Measurements from ENCODE around the gene FARS2. TPM values are rescaled to one million over a fixed set of nuclear protein-coding genes. Genes with fewer than 3 reads are reported as not detected.

FARS2 gene
- total and polyA plus RNA-seq, 9 of the 15 experiments (the other 6 are each of a cell fraction or from before 2014, with no cell fraction given): 16.5 to 62.2 (median 27.0) TPM

- no peak overlapping the region for H3K4me2 ChIP-seq (ENCODE audit: insufficient read depth, low read length)
- H3K9me1 ChIP-seq (ENCODE audit: control insufficient read depth, insufficient read depth, low read length): no peaks in the 10 kb centered on the region
- no peaks in the 10 kb centered on the region for H3K79me2 ChIP-seq (ENCODE audit: control insufficient read depth, insufficient read depth, low read length)
- intact Hi-C loops (cut with micrococcal nuclease) (no loop called here), in situ Hi-C loops (cut with MboI) (no loop called here)
- no peaks in the 10 kb centered on the region for H3K36me3 ChIP-seq (ENCODE audit: control insufficient read depth, insufficient read depth, low read length)
- ATAC-seq: no peak
- H3K27ac ChIP-seq (ENCODE audit: extremely low read depth, low read depth, low read length): no peak overlapping the region
- H3K27me3 ChIP-seq (ENCODE audit: control insufficient read depth in 2 of 2, insufficient read depth in 2 of 2, low read length in 2 of 2): peaks cover 0 to 7% of the 10 kb centered on the region in 2 experiments; a peak in 1 of 5 replicates
- 8% methylated on average over 2 of the region's 2 CpGs for WGBS (ENCODE audit: insufficient coverage, low coverage, missing lambda C conversion rate)
- no peak overlapping the region for H3K9ac ChIP-seq (ENCODE audit: insufficient read depth in 1 of 2, low read depth in 2 of 2, low read length in 2 of 2)
- ChIA-PET CTCF (ENCODE audit: low intra/inter-chr PET ratio) (no interaction called here), POLR2A (no interaction called here)
- FAIRE-seq: no peak
- H2AFZ ChIP-seq (ENCODE audit: low read depth, low read length): no peak overlapping the region
- no peak for DNase-seq (ENCODE audit: extremely low read depth in 1 of 4, low spot score in 3 of 4)
- H3K4me3 ChIP-seq: no peak overlapping the region
- 0 out of 2 replicates have a peak, but pooled peaks cover 2% of the 10 kb centered on the region for H3K9me3 ChIP-seq (replicated peaks; ENCODE audit: control insufficient read depth, insufficient read depth, low read depth, low read length)
- peaks cover 0 to 10% of the 10 kb centered on the region in 2 experiments; a peak in 2 of 5 replicates for H3K4me1 ChIP-seq (replicated peaks in 1 of 2; ENCODE audit: control insufficient read depth in 2 of 2, insufficient read depth in 2 of 2, low read length in 2 of 2)
- no peaks in the 10 kb centered on the region for H4K20me1 ChIP-seq (replicated peaks; ENCODE audit: control insufficient read depth, insufficient read depth, low read length)
- no TSS peak for BruUV-seq (replicated peaks)
- TF ChIP-seq UBTF (IDR thresholded peaks at IDR 0.05; ENCODE audit: borderline replicate concordance in 1 of 2, low read depth in 2 of 2, low read length in 2 of 2): no peak
- no peak for TF ChIP-seq ESRRB (CRISPR knock-in tag; IDR thresholded peaks at IDR 0.05; ENCODE audit: borderline replicate concordance)
- TF ChIP-seq NRF1 (conservative IDR thresholded peaks at IDR 0.05 in 1 of 2, IDR thresholded peaks at IDR 0.05 in 1 of 2): no peak
- TF ChIP-seq ARID2 (IDR thresholded peaks at IDR 0.05): no peak
- no peak for TF ChIP-seq TAF7 (tag; IDR thresholded peaks at IDR 0.05)
- no peak for TF ChIP-seq CBX1 (IDR thresholded peaks at IDR 0.05; ENCODE audit: low read depth)
- TF ChIP-seq ZNF77 (CRISPR knock-in tag; IDR thresholded peaks at IDR 0.05): no peak
- no peak for TF ChIP-seq ZSCAN29 (IDR thresholded peaks at IDR 0.05)
- TF ChIP-seq, protein P1, sequence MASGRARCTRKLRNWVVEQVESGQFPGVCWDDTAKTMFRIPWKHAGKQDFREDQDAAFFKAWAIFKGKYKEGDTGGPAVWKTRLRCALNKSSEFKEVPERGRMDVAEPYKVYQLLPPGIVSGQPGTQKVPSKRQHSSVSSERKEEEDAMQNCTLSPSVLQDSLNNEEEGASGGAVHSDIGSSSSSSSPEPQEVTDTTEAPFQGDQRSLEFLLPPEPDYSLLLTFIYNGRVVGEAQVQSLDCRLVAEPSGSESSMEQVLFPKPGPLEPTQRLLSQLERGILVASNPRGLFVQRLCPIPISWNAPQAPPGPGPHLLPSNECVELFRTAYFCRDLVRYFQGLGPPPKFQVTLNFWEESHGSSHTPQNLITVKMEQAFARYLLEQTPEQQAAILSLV (tag; IDR thresholded peaks at IDR 0.05): no peak
- TF ChIP-seq SFPQ (IDR thresholded peaks at IDR 0.05; ENCODE audit: low read depth, low read length): no peak
- TF ChIP-seq ZNF217 (CRISPR knock-in tag; IDR thresholded peaks at IDR 0.05): no peak
- no peak for TF ChIP-seq ZNF174 (CRISPR knock-in tag; IDR thresholded peaks at IDR 0.05)
- TF ChIP-seq ZNF384 (IDR thresholded peaks at IDR 0.05; ENCODE audit: low read depth, low read length): no peak
- TF ChIP-seq SETDB1 (IDR thresholded peaks at IDR 0.05; ENCODE audit: low read length): no peak
- TF ChIP-seq MEF2A (IDR thresholded peaks at IDR 0.05; ENCODE audit: control insufficient read depth, low read depth, low read length): no peak
- no peak for TF ChIP-seq ELF1 (tag; IDR thresholded peaks at IDR 0.05)
Measured at GRCh38 chr6:5754904-5755303, 493.6 kb downstream of the FARS2 start.
